B cell (primary cell): ENCODE data around the gene PCDH9. TPM values are rescaled to one million over a fixed set of nuclear protein-coding genes. Genes with fewer than 3 reads are reported as not detected.

Experiments
- ATAC-seq: fragments of 200-7000 bp; cut with Tn5 transposase; one replicate; pipeline ENCODE4 v1.10.0; 2021; ENCODE audit warnings: low read depth, mild to moderate bottlenecking, moderate number of reproducible peaks, moderate library complexity
- CTCF ChIA-PET: fragments of 350-600 bp; sonication (Branson Sonifier 250); formaldehyde crosslinking; loops from one replicate; lab custom pipeline; 2021; ENCODE audit warnings: antibody characterized with exemption, inconsistent platforms; lab: Charles Lee
- POLR2A ChIA-PET: fragments of 350-600 bp; sonication (Branson Sonifier 250); formaldehyde crosslinking; loops from one replicate; lab custom pipeline; 2021; ENCODE audit warnings: antibody characterized with exemption; lab: Charles Lee
- DNase-seq: peaks from one replicate; pipeline ENCODE4 v3.0.0; 2013
- H2AFZ ChIP-seq: 2 replicates; pipeline ENCODE4 v1.6.1; 2012; ENCODE audit warnings: mild to moderate bottlenecking, low read depth, low read length; ENCODE audit not compliant: insufficient read depth, poor library complexity, severe bottlenecking
- H3K27ac ChIP-seq, 2 donors: 1 replicate in 1 of 2; 2 replicates in 1 of 2; pipeline ENCODE4 v1.5.1; 2012 to 2013; ENCODE audit warnings: low read length in 2 of 2, mild to moderate bottlenecking in 2 of 2, moderate library complexity in 1 of 2
- H3K27me3 ChIP-seq, 4 experiments: fragments of 200-600 bp in 1 of 4; sonication (generic) in 1 of 4; replicated peaks in 1 of 4; 1 replicate in 2 of 4; 2 replicates in 2 of 4; pipeline versions ENCODE4 v1.6.1 to v1.7.0; 2013 to 2016; ENCODE audit warnings: low read length in 3 of 4, mild to moderate bottlenecking in 2 of 4, mixed read lengths in 1 of 4, moderate library complexity in 1 of 4; ENCODE audit not compliant: insufficient read depth in 4 of 4, control insufficient read depth in 3 of 4; ENCODE audit errors: control extremely low read depth in 1 of 4
- H3K36me3 ChIP-seq, 2 experiments: replicated peaks in 1 of 2; 1 replicate in 1 of 2; 2 replicates in 1 of 2; pipeline versions ENCODE4 v1.6.1 to v1.7.1; 2013; ENCODE audit warnings: low read length in 1 of 2; ENCODE audit not compliant: insufficient read depth in 2 of 2, control insufficient read depth in 1 of 2; ENCODE audit errors: control extremely low read depth in 1 of 2, extremely low read depth in 1 of 2
- H3K4me1 ChIP-seq, 2 donors: fragments of 200-600 bp in 1 of 2; sonication (generic) in 1 of 2; 1 replicate in 1 of 2; 2 replicates in 1 of 2; pipeline versions ENCODE4 v1.5.1 to v1.6.1; 2013 to 2017; ENCODE audit warnings: low read length in 2 of 2; ENCODE audit not compliant: control insufficient read depth in 2 of 2, insufficient read depth in 2 of 2
- H3K4me2 ChIP-seq: replicated peaks from 2 replicates; pipeline ENCODE3; 2012; ENCODE audit warnings: mild to moderate bottlenecking, low read depth, low read length; ENCODE audit not compliant: poor library complexity, severe bottlenecking
- H3K4me3 ChIP-seq, 5 experiments: fragments of 200-600 bp in 1 of 5; sonication (generic) in 1 of 5; 1 replicate in 3 of 5; 2 replicates in 2 of 5; pipeline versions ENCODE4 v1.5.1 to v1.7.0; 2011 to 2016; ENCODE audit warnings: low read length in 4 of 5, mild to moderate bottlenecking in 4 of 5, low read depth in 2 of 5, control low read depth in 1 of 5, moderate library complexity in 1 of 5; ENCODE audit not compliant: insufficient read depth in 1 of 5; ENCODE audit errors: control extremely low read depth in 1 of 5, extremely low read depth in 1 of 5
- H3K79me2 ChIP-seq: fragments of 200-600 bp; sonication (generic); one replicate; pipeline ENCODE4 v1.6.0; 2016; ENCODE audit warnings: low read length; ENCODE audit not compliant: control insufficient read depth, insufficient read depth
- H3K9ac ChIP-seq: fragments of 200-600 bp; sonication (generic); 2 replicates; pipeline ENCODE4 v1.6.1; 2017; ENCODE audit warnings: mild to moderate bottlenecking, low read length, moderate library complexity
- H3K9me3 ChIP-seq, 3 donors: one replicate each; pipeline versions ENCODE4 v1.6.1 to v1.7.1; 2013; ENCODE audit warnings: low read length in 2 of 3; ENCODE audit not compliant: control insufficient read depth in 2 of 3, insufficient read depth in 1 of 3; ENCODE audit errors: control extremely low read depth in 1 of 3
- H4K20me1 ChIP-seq: 2 replicates; pipeline ENCODE4 v1.6.0; 2012; ENCODE audit warnings: mild to moderate bottlenecking, low read length; ENCODE audit not compliant: insufficient read depth, control insufficient read depth, poor library complexity, severe bottlenecking
- H3K27ac Mint-ChIP-seq: one replicate; pipeline ENCODE4 v1.8.0; 2021; ENCODE audit warnings: mixed read lengths
- H3K27me3 Mint-ChIP-seq: one replicate; pipeline ENCODE4 v1.8.0; 2021; ENCODE audit warnings: mixed read lengths
- H3K4me1 Mint-ChIP-seq: one replicate; pipeline ENCODE4 v1.8.0; 2021; ENCODE audit warnings: mixed read lengths
- H3K4me3 Mint-ChIP-seq: one replicate; pipeline ENCODE4 v1.8.0; 2021; ENCODE audit warnings: mixed read lengths
- H3K9me3 Mint-ChIP-seq: one replicate; pipeline ENCODE4 v1.8.0; 2022; ENCODE audit warnings: mixed read lengths; ENCODE audit not compliant: insufficient read depth
- EZH2 ChIP-seq: IDR thresholded peaks from 2 replicates; pipeline ENCODE4 v1.6.1; 2012; ENCODE audit warnings: borderline replicate concordance, low read depth, mild to moderate bottlenecking, moderate library complexity, low read length; ENCODE audit not compliant: insufficient read depth, poor library complexity, severe bottlenecking
- WGBS: methylation state at CpG from one replicate; pipeline ENCODE4 v1.1.5; 2013; ENCODE audit warnings: missing lambda C conversion rate; ENCODE audit not compliant: insufficient coverage; 5-methylcytosine and 5-hydroxymethylcytosine counted together
- intact Hi-C: fragments of 100-400 bp; cut with micrococcal nuclease; formaldehyde crosslinking; loops from one replicate; pipeline ENCODE4 v1.10.0; 2022
- polyA plus RNA-seq: library from polyadenylated mRNA; depleted of rRNA; stranded (reverse); fragments of >200 nt; gene quantifications from 2 replicates; pipeline ENCODE4 v1.2.3, GENCODE V29; 2012
- total RNA-seq, 2 donors: library from RNA; stranded (reverse); fragments of 120-200 nt in 1 of 2; gene quantifications; 1 replicate in 1 of 2; 2 replicates in 1 of 2; pipeline versions ENCODE4 v1.2.3 to v1.2.4, GENCODE V29; 2013 to 2022
- TF ChIP-seq, protein P1 (sequence below): fragments of 200-600 bp; IDR thresholded peaks from one replicate; pipeline ENCODE4 v1.8.0; 2022; ENCODE audit warnings: antibody characterized with exemption, mild to moderate bottlenecking

PCDH9 gene
- total and polyA plus RNA-seq, 2 donors (not counting 1 experiment from before 2014, with no cell fraction given), result 13.1 to 21.8 TPM

DNA sequence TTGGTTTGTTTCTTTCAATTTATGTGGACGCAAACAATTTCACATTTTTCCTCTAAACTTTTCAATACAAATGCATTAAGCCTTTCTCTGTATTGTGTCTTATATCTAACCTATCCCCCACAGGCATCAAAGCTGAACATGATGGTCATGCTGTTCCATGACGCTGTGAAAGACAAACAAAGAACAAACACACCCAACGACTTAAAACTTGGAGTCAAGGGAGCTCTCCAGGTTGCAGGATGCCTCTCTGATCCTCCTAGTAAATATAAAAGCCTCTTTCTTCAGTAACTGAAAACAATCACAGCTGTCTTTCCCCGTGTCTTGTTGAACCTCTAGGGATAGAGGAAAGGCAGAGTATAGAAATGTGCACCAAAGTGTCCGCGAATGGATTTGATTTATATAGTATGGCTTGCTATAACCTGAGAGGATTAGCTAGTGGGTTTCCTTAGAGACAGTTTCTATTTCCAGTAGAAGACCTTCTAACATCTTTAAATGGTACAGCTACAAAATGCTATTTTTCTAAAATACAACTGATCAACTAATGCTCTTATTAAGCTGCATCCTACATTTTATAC lies 43.1 kb downstream of the PCDH9 start:
- ChIA-PET POLR2A (no interaction called here), CTCF (no interaction called here)
- no peak for TF ChIP-seq EZH2
- TF ChIP-seq, protein P1, sequence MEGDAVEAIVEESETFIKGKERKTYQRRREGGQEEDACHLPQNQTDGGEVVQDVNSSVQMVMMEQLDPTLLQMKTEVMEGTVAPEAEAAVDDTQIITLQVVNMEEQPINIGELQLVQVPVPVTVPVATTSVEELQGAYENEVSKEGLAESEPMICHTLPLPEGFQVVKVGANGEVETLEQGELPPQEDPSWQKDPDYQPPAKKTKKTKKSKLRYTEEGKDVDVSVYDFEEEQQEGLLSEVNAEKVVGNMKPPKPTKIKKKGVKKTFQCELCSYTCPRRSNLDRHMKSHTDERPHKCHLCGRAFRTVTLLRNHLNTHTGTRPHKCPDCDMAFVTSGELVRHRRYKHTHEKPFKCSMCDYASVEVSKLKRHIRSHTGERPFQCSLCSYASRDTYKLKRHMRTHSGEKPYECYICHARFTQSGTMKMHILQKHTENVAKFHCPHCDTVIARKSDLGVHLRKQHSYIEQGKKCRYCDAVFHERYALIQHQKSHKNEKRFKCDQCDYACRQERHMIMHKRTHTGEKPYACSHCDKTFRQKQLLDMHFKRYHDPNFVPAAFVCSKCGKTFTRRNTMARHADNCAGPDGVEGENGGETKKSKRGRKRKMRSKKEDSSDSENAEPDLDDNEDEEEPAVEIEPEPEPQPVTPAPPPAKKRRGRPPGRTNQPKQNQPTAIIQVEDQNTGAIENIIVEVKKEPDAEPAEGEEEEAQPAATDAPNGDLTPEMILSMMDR, result no peak
- Histone ChIP-seq H2AFZ (no peak overlapping the region), H3K36me3 (no peaks in the 10 kb centered on the region), H3K9ac (no peak overlapping the region), H3K4me2 (no peak overlapping the region), H4K20me1 (no peaks in the 10 kb centered on the region), H3K27me3 (no peaks in the 10 kb centered on the region), H3K27ac (no peak overlapping the region), H3K9me3 (peaks cover 0 to 1% (median 0%) of the 10 kb centered on the region in 3 donors), H3K79me2 (no peaks in the 10 kb centered on the region), H3K4me3 (no peak overlapping the region), H3K4me1 (no peaks in the 10 kb centered on the region)
- Mint-ChIP-seq H3K4me3 (no peak overlapping the region), H3K9me3 (no peaks in the 10 kb centered on the region), H3K27me3 (no peaks in the 10 kb centered on the region), H3K27ac (no peak overlapping the region), H3K4me1 (no peaks in the 10 kb centered on the region)
- DNase-seq, result no peak
- intact Hi-C loops, result no loop called here
- no peak for ATAC-seq
- 100% methylated on average over 3 of the region's 6 CpGs for WGBS

DNA sequence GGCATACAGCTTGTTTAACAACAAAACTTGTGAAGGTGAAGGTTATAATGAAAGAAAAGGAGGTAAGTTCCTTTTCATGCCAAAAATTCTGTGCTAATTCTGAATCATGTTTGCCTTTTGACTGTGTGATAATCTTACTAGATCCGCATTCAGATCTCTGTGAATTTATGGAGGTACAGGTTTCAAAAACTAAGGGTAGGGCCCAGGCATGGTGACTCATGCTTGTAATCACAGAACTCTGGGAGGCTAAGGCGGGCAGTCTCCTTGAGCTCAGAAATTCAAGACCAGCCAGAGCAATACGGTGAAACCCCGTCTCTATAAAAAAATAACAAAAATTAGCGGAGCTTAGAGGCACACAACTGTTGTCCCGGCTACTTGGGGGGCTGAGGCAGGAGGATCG lies 45.9 kb downstream of the PCDH9 start:
- intact Hi-C loops, result no loop called here
- H2AFZ ChIP-seq, result no peak overlapping the region
- H3K36me3 ChIP-seq, result peaks cover 0 to 1% of the 10 kb centered on the region in 2 experiments
- Mint-ChIP-seq H3K4me3 (no peak overlapping the region), H3K27me3 (no peaks in the 10 kb centered on the region), H3K4me1 (no peaks in the 10 kb centered on the region), H3K9me3 (no peaks in the 10 kb centered on the region), H3K27ac (no peak overlapping the region)
- peaks cover 0 to 1% (median 0%) of the 10 kb centered on the region in 3 donors for H3K9me3 ChIP-seq
- no peak for ATAC-seq
- ChIA-PET POLR2A (no interaction called here), CTCF (no interaction called here)
- H3K4me1 ChIP-seq, result no peaks in the 10 kb centered on the region
- no peak overlapping the region for H3K27ac ChIP-seq
- no peaks in the 10 kb centered on the region for H4K20me1 ChIP-seq
- H3K9ac ChIP-seq, result no peak overlapping the region
- 100% methylated on average over 2 of the region's 7 CpGs for WGBS
- TF ChIP-seq, protein P1, result no peak
- TF ChIP-seq EZH2, result no peak
- no peak for DNase-seq
- no peak overlapping the region for H3K4me3 ChIP-seq
- H3K4me2 ChIP-seq, result no peak overlapping the region
- H3K27me3 ChIP-seq, result no peaks in the 10 kb centered on the region
- H3K79me2 ChIP-seq, result no peaks in the 10 kb centered on the region
